IMR-90 (cell line): Measurements from ENCODE around the gene ZBTB47. TPM values are rescaled to one million over a fixed set of nuclear protein-coding genes. Genes with fewer than 3 reads are reported as not detected.

Experiments used
- ATAC-seq: fragments of 200-7000 bp; cut with Tn5 transposase; 2 replicates; pipeline ENCODE4 v1.9.1; 2020; ENCODE audit warnings: low read depth, mild to moderate bottlenecking, moderate library complexity
- BruUV-seq: library from RNA; stranded (reverse); fragments of 400-500 nt; replicated peaks from 2 replicates; lab custom pipeline; 2021; lab: Mats Ljungman, UMichigan
- CTCF ChIA-PET: fragments of 300-600 bp; formaldehyde crosslinking; extraction: SDS; loops from one replicate; lab custom pipeline; 2021; ENCODE audit warnings: antibody characterized with exemption; lab: Yijun Ruan, JAX
- POLR2A ChIA-PET: fragments of 300-600 bp; sonication (Branson Sonifier 250); formaldehyde crosslinking; loops from one replicate; lab custom pipeline; 2022; ENCODE audit warnings: antibody characterized with exemption; ENCODE audit not compliant: unreplicated experiment; lab: Charles Lee
- DNase-seq: peaks from one replicate; pipeline ENCODE4 v3.0.0; 2013
- H2AFZ ChIP-seq: replicated peaks from 2 replicates; pipeline ENCODE3; 2013; ENCODE audit warnings: low read length, mild to moderate bottlenecking; ENCODE audit not compliant: poor library complexity
- H2AK5ac ChIP-seq: 2 replicates; pipeline ENCODE4 v1.6.1; 2013; ENCODE audit warnings: low read depth, low read length, inconsistent platforms
- H2AK9ac ChIP-seq: replicated peaks from 2 replicates; pipeline ENCODE3; 2013; ENCODE audit warnings: mild to moderate bottlenecking, low read depth, low read length, moderate library complexity; ENCODE audit not compliant: poor library complexity
- H2BK120ac ChIP-seq: 2 replicates; pipeline ENCODE4 v1.6.1; 2013; ENCODE audit warnings: low read depth, low read length, inconsistent platforms
- H2BK15ac ChIP-seq: 3 replicates; pipeline ENCODE4 v1.6.1; 2013; ENCODE audit warnings: low read depth, low read length, inconsistent platforms
- H2BK20ac ChIP-seq: 2 replicates; pipeline ENCODE4 v1.6.1; 2013; ENCODE audit warnings: low read depth, mild to moderate bottlenecking, inconsistent platforms, low read length, moderate library complexity
- H2BK5ac ChIP-seq: 2 replicates; pipeline ENCODE4 v1.6.1; 2013; ENCODE audit warnings: mild to moderate bottlenecking, low read depth, low read length, inconsistent platforms; ENCODE audit not compliant: poor library complexity, severe bottlenecking
- H3K14ac ChIP-seq: replicated peaks from 2 replicates; pipeline ENCODE4 v1.6.1; 2013; ENCODE audit warnings: low read depth, low read length, inconsistent platforms
- H3K18ac ChIP-seq: 2 replicates; pipeline ENCODE4 v1.6.1; 2013; ENCODE audit warnings: low read depth, low read length, control low read depth
- H3K23ac ChIP-seq: 2 replicates; pipeline ENCODE4 v1.6.1; 2013; ENCODE audit warnings: low read depth, low read length, inconsistent platforms
- H3K27ac ChIP-seq: 2 replicates; pipeline ENCODE4 v1.5.1; 2013; ENCODE audit warnings: mild to moderate bottlenecking, control low read depth, low read length; ENCODE audit not compliant: insufficient read depth
- H3K27me3 ChIP-seq: 2 replicates; pipeline ENCODE4 v1.6.1; 2013; ENCODE audit warnings: low read length; ENCODE audit not compliant: control insufficient read depth, insufficient read depth
- H3K36me3 ChIP-seq: 2 replicates; pipeline ENCODE4 v1.6.1; 2013; ENCODE audit warnings: low read length, mixed read lengths; ENCODE audit not compliant: control insufficient read depth, insufficient read depth
- H3K4ac ChIP-seq: 2 replicates; pipeline ENCODE4 v1.6.1; 2013; ENCODE audit warnings: low read depth, low read length, inconsistent platforms
- H3K4me1 ChIP-seq: 2 replicates; pipeline ENCODE4 v1.6.1; 2013; ENCODE audit warnings: low read length, mixed read lengths; ENCODE audit not compliant: control insufficient read depth, insufficient read depth
- H3K4me2 ChIP-seq: 2 replicates; pipeline ENCODE4 v1.6.1; 2013; ENCODE audit warnings: low read depth, mild to moderate bottlenecking, control low read depth, low read length, moderate library complexity
- H3K4me3 ChIP-seq: 2 replicates; pipeline ENCODE4 v1.5.1; 2013; ENCODE audit warnings: low read depth, mild to moderate bottlenecking, control low read depth, low read length, moderate library complexity; ENCODE audit not compliant: insufficient read depth
- H3K56ac ChIP-seq: 2 replicates; pipeline ENCODE4 v1.6.1; 2013; ENCODE audit warnings: low read length, inconsistent platforms; ENCODE audit not compliant: insufficient read depth; ENCODE audit errors: extremely low read depth
- H3K79me1 ChIP-seq, 2 experiments: 2 replicates each; pipeline ENCODE4 v1.6.1; 2013; ENCODE audit warnings: low read length in 2 of 2, inconsistent platforms in 1 of 2, low read depth in 1 of 2
- H3K9ac ChIP-seq: 2 replicates; pipeline ENCODE4 v1.6.1; 2013; ENCODE audit warnings: low read depth, low read length, control low read depth
- H3K9me1 ChIP-seq: 2 replicates; pipeline ENCODE4 v1.6.1; 2013; ENCODE audit warnings: low read length, inconsistent platforms; ENCODE audit not compliant: insufficient read depth
- H3K9me3 ChIP-seq: 2 replicates; pipeline ENCODE4 v1.6.1; 2013; ENCODE audit warnings: low read length; ENCODE audit not compliant: control insufficient read depth, insufficient read depth
- H4K20me1 ChIP-seq: 2 replicates; pipeline ENCODE4 v1.6.1; 2013; ENCODE audit warnings: low read length, inconsistent platforms; ENCODE audit not compliant: insufficient read depth
- H4K5ac ChIP-seq: 2 replicates; pipeline ENCODE4 v1.6.1; 2013; ENCODE audit warnings: mild to moderate bottlenecking, low read depth, low read length, control low read depth
- H4K8ac ChIP-seq, 2 experiments: 2 replicates each; pipeline ENCODE4 v1.6.1; 2013; ENCODE audit warnings: low read depth in 2 of 2, low read length in 2 of 2, control low read depth in 1 of 2, inconsistent platforms in 1 of 2
- H4K91ac ChIP-seq: 2 replicates; pipeline ENCODE4 v1.6.1; 2013; ENCODE audit warnings: low read depth, low read length, inconsistent platforms; ENCODE audit not compliant: insufficient read depth
- BHLHE40 ChIP-seq: fragments of 150-350 bp; IDR thresholded peaks from 2 replicates; pipeline ENCODE4 v1.6.1; 2016; ENCODE audit warnings: mild to moderate bottlenecking, low read depth, low read length
- CEBPB ChIP-seq: IDR thresholded peaks from 2 replicates; pipeline ENCODE4 v1.6.1; 2012; ENCODE audit warnings: low read depth, low read length, improper control_type of control experiment
- FOS ChIP-seq: fragments of 150-350 bp; IDR thresholded peaks from 2 replicates; pipeline ENCODE4 v1.6.1; 2016; ENCODE audit warnings: low read depth, low read length
- MAZ ChIP-seq: IDR thresholded peaks from 2 replicates; pipeline ENCODE4 v1.6.1; 2012; ENCODE audit warnings: low read depth, mild to moderate bottlenecking, low read length, improper control_type of control experiment, moderate library complexity, borderline replicate concordance
- MXI1 ChIP-seq: IDR thresholded peaks from 2 replicates; pipeline ENCODE4 v1.6.1; 2012; ENCODE audit warnings: low read depth, mild to moderate bottlenecking, low read length, moderate library complexity, borderline replicate concordance
- RAD21 ChIP-seq: IDR thresholded peaks from 2 replicates; pipeline ENCODE4 v1.6.1; 2012; ENCODE audit warnings: low read length, improper control_type of control experiment
- RCOR1 ChIP-seq: IDR thresholded peaks from 2 replicates; pipeline ENCODE4 v1.6.1; 2012; ENCODE audit warnings: mild to moderate bottlenecking, low read length, improper control_type of control experiment; ENCODE audit not compliant: insufficient replicate concordance
- WGBS, 2 experiments: methylation state at CpG; one replicate each; pipeline versions ENCODE4 v1.1.5 to v1.1.7; 2013; ENCODE audit warnings: missing lambda C conversion rate in 2 of 2; ENCODE audit not compliant: insufficient read length in 1 of 2; ENCODE audit errors: extremely low coverage in 2 of 2; 5-methylcytosine and 5-hydroxymethylcytosine counted together
- dilution Hi-C: fragments of 300-500 bp; cut with HindIII; formaldehyde crosslinking; loops from one replicate; pipeline ENCODE4 v1.14.3; 2018; ENCODE audit warnings: low sequenced_read_pairs; ENCODE audit not compliant: unreplicated experiment
- in situ Hi-C: fragments of 300-500 bp; cut with MboI; formaldehyde crosslinking; loops from 3 replicates; pipeline ENCODE4 v1.14.3; 2019; ENCODE audit warnings: low sequenced_read_pairs, inconsistent platforms, mixed read lengths
- intact Hi-C: fragments of 100-400 bp; cut with micrococcal nuclease; formaldehyde crosslinking; loops from 2 replicates; pipeline ENCODE4 v1.10.0; 2022
- polyA plus RNA-seq, 3 experiments: library from polyadenylated mRNA; depleted of rRNA; stranded (reverse); fragments of >200 nt; gene quantifications; 2 replicates each; pipeline ENCODE4 v1.2.3, GENCODE V29; 2012; ENCODE audit warnings: low replicate concordance in 1 of 3
- total RNA-seq: library from RNA; depleted of rRNA; stranded (reverse); fragments of >200 nt; gene quantifications from 2 replicates; pipeline ENCODE4 v1.2.3, GENCODE V29; 2012
- TF ChIP-seq, protein P1 (sequence below): fragments of 150-350 bp; IDR thresholded peaks from 2 replicates; pipeline ENCODE4 v1.6.1; 2016; ENCODE audit warnings: low read depth, mild to moderate bottlenecking, low read length, moderate library complexity, borderline replicate concordance

Gene ZBTB47
- total and polyA plus RNA-seq, 2 of the 4 experiments (the other 2 are of a cell fraction) = 10.9 to 16.8 TPM

DNA sequence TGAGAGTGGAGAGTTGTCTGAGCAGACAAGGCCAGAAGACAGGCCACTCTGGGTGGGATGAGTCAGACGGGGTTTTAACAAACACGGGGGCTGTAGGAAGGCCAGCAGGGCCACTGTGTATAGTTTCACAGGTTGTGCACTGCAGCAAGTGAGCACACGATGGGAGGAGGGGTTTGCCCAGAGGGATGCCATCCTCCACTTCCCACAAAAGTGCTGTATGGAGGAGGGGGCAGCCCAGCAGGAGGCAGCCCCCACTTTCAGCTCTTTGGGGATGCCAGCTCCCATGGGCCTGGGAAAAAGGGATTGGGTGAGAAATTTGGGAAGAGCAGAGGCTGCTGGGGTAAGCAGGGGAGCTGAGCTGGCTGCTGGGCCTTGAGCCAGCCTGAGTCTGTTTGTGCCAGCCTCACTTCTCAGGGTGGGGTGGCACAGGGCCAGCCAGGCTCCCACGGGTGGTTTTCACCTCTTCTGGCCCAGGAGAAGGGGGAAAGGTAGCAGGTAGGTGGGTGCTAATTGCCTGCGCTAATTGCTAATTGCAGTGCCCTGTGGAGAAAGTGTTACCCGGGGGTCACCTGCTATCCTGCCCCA, 6.7 kb downstream of the ZBTB47 start:
- Histone ChIP-seq H2BK15ac (no peak overlapping the region), H3K79me1 (peaks cover 9 to 41% of the 10 kb centered on the region in 2 experiments), H2AK9ac (no peak overlapping the region), H2BK120ac (no peak overlapping the region), H3K27ac (no peak overlapping the region), H3K9me3 (no peaks in the 10 kb centered on the region), H2BK20ac (no peak overlapping the region), H4K8ac (no peak overlapping the region), H3K27me3 (no peaks in the 10 kb centered on the region), H3K4me3 (no peak overlapping the region), H3K18ac (no peak overlapping the region), H3K4me1 (peaks cover 10% of the 10 kb centered on the region), H3K4ac (no peak overlapping the region), H3K9ac (no peak overlapping the region), H4K5ac (no peak overlapping the region), H3K14ac (no peak overlapping the region), H3K4me2 (no peak overlapping the region), H3K36me3 (peaks cover 21% of the 10 kb centered on the region; the same call in 1 of the 2 replicates), H4K20me1 (peaks cover 30% of the 10 kb centered on the region), H3K23ac (no peak overlapping the region), H2AFZ (no peak overlapping the region), H3K56ac (no peak overlapping the region), H4K91ac (no peak overlapping the region), H2AK5ac (no peak overlapping the region), H3K9me1 (peaks cover 28% of the 10 kb centered on the region), H2BK5ac (no peak overlapping the region)
- DNase-seq (peak; percentile 55), ATAC-seq (peak; percentile 59)
- TF ChIP-seq CEBPB = no peak
- no peak for TF ChIP-seq RCOR1
- TF ChIP-seq MAZ = no peak
- TF ChIP-seq, protein P1, sequence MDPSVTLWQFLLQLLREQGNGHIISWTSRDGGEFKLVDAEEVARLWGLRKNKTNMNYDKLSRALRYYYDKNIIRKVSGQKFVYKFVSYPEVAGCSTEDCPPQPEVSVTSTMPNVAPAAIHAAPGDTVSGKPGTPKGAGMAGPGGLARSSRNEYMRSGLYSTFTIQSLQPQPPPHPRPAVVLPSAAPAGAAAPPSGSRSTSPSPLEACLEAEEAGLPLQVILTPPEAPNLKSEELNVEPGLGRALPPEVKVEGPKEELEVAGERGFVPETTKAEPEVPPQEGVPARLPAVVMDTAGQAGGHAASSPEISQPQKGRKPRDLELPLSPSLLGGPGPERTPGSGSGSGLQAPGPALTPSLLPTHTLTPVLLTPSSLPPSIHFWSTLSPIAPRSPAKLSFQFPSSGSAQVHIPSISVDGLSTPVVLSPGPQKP = no peak
- TF ChIP-seq MXI1 = no peak
- TF ChIP-seq FOS = peak; percentile 30; the same call in 1 of the 2 replicates
- TF ChIP-seq RAD21 = no peak
- TF ChIP-seq BHLHE40 = 0 out of 2 replicates have a peak, but pooled peaks have one; percentile 12
- POLR2A ChIA-PET = no interaction called here
- CTCF ChIA-PET = no interaction called here
- BruUV-seq = no TSS peak
- WGBS, 2 experiments = 50% methylated on average over 2 of the region's 6 CpGs; no CpG with 5 or more reads in 1 of the 2 experiments
- intact Hi-C loops (no loop called here), dilution Hi-C loops (no loop called here), in situ Hi-C loops (no loop called here)
